ENCODE data around the gene RSAD1.
A peak's percentile ranks its signal among the peaks of the same experiment; 100 is the strongest.

- peak; percentile 53 to 99 (median 90) for TF ChIP-seq CTCF (IDR thresholded peaks at IDR 0.05)
- no peak for TF ChIP-seq POLR2A (IDR thresholded peaks at IDR 0.05)
Observed at GRCh38 chr17:50482516-50482915, 3.9 kb downstream of the RSAD1 start.

Data from thyroid gland (tissue), 4 donors.